ENCODE measurements around the gene MED23.

DNA sequence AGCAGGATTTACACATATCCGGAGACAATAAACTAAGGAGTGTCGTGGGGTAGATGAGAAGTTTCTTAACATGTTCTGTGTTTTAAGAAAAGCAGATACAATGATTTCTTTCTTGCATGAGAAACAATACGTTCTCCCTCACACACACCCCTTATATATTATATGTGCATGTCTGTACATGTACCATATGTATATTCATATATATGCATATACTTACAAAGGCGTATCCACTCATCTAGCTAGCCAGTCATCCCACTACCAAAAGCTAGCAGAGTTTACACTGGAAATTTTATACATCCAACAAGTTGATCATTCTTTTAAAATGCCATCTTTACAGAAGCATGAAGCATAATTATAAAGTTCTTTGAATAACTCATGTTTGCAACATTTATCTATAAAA is 40.1 kb downstream of the MED23 start:
- TF ChIP-seq, protein P1, sequence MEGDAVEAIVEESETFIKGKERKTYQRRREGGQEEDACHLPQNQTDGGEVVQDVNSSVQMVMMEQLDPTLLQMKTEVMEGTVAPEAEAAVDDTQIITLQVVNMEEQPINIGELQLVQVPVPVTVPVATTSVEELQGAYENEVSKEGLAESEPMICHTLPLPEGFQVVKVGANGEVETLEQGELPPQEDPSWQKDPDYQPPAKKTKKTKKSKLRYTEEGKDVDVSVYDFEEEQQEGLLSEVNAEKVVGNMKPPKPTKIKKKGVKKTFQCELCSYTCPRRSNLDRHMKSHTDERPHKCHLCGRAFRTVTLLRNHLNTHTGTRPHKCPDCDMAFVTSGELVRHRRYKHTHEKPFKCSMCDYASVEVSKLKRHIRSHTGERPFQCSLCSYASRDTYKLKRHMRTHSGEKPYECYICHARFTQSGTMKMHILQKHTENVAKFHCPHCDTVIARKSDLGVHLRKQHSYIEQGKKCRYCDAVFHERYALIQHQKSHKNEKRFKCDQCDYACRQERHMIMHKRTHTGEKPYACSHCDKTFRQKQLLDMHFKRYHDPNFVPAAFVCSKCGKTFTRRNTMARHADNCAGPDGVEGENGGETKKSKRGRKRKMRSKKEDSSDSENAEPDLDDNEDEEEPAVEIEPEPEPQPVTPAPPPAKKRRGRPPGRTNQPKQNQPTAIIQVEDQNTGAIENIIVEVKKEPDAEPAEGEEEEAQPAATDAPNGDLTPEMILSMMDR (conservative IDR thresholded peaks at IDR 0.05 in 1 of 2, IDR thresholded peaks at IDR 0.05 in 1 of 2; ENCODE audit: low read depth in 1 of 2, low read length in 2 of 2) = no peak
- TF ChIP-seq EZH2 (IDR thresholded peaks at IDR 0.05; ENCODE audit: low read length, missing control alignments) = no peak

All from fibroblast of lung (primary cell).